Measurements from ENCODE around the gene PYGO2.

DNA sequence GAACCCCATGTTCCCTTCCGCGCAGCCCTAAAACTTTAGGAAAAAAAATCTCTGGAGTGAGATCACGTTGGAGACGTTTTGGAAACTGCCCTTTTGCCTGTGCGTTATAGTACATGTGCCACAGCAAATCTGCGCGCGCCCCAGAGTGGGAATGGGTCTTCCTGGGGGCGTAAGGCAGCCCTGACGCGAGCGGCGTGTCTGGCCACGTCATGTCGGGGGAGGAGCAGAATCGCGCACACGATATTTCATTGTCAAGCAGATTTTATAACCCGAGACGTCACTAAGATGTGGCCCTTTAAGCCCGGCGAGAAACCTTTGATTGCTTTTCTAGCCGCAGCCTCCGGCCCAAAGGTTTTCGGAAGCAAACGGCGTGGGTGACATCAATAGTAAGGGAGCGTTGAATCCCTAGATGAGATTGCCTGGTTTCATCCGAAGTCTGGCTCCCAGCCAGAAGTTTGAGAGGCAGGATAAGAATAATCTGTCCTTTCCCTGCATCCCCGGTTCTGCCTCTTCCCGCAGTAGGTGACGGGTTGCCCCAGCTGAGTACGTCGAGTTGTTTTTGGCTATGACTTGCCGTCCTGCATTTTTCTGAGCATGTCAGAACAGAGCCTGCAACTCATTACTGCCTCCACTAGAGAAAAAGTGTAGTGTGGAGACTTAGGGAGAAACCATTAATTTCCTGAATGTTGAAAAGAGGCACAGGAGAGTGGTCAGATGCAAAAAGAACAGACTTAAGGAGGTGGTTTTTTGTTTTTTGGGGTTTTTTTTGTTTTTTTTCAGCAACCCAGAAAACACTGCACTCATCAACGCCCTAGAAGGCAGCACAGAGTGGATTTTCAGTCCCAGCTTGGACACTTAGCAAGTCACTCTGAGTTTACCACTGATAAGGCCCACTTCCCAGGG is 24.2 kb downstream of the PYGO2 start:
- TF ChIP-seq, protein P1, sequence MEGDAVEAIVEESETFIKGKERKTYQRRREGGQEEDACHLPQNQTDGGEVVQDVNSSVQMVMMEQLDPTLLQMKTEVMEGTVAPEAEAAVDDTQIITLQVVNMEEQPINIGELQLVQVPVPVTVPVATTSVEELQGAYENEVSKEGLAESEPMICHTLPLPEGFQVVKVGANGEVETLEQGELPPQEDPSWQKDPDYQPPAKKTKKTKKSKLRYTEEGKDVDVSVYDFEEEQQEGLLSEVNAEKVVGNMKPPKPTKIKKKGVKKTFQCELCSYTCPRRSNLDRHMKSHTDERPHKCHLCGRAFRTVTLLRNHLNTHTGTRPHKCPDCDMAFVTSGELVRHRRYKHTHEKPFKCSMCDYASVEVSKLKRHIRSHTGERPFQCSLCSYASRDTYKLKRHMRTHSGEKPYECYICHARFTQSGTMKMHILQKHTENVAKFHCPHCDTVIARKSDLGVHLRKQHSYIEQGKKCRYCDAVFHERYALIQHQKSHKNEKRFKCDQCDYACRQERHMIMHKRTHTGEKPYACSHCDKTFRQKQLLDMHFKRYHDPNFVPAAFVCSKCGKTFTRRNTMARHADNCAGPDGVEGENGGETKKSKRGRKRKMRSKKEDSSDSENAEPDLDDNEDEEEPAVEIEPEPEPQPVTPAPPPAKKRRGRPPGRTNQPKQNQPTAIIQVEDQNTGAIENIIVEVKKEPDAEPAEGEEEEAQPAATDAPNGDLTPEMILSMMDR (IDR thresholded peaks at IDR 0.05) = peak in 2 of 4 experiments; percentile 14 to 17
- TF ChIP-seq POLR2A (IDR thresholded peaks at IDR 0.05) (peak; percentile 37 to 74), EP300 (IDR thresholded peaks at IDR 0.05) (peak; percentile 3 to 73 (median 47))

Measured in sigmoid colon (tissue), 4 donors.